ENCODE results near the gene PLPP3. TPM values are rescaled to one million over a fixed set of nuclear protein-coding genes. Genes with fewer than 3 reads are reported as not detected.

The PLPP3 gene
- total and polyA plus RNA-seq, 3 donors from 2014 or later: 41.5 to 103 (median 82.0) TPM

DNA sequence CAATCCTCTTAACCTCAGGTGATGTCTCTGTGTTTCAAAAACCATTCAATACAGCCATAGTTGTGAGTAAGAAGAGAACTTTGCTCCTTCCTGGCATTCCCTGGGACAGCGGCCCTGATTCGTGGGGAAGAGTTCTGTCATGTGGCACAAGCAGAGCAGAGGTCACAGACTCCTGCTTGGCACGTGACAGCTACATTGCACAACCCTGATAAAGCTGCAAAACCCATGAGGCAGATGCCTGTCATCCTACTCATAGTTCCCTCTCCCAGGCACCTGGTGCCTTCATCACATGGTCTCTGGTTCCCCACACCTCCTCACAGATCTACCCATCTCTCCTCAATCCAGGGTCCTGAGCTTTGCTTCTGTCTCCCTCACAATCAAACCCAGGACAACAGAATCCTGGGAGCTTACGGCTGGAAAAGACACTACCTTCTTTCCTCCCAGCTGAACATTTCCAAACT lies 70.8 kb downstream of the PLPP3 start:
- Histone ChIP-seq H3K36me3 (ENCODE audit: low read depth, missing control alignments) (no peaks in the 10 kb centered on the region), H3K9me3 (no peaks in the 10 kb centered on the region), H3K4me1 (peaks cover 14% of the 10 kb centered on the region), H3K4me3 (no peak overlapping the region), H3K27me3 (no peaks in the 10 kb centered on the region), H3K27ac (no peak overlapping the region)
- DNase-seq: peak; percentile 42
- no peak for TF ChIP-seq POLR2A (IDR thresholded peaks at IDR 0.05)
- TF ChIP-seq, protein P1, sequence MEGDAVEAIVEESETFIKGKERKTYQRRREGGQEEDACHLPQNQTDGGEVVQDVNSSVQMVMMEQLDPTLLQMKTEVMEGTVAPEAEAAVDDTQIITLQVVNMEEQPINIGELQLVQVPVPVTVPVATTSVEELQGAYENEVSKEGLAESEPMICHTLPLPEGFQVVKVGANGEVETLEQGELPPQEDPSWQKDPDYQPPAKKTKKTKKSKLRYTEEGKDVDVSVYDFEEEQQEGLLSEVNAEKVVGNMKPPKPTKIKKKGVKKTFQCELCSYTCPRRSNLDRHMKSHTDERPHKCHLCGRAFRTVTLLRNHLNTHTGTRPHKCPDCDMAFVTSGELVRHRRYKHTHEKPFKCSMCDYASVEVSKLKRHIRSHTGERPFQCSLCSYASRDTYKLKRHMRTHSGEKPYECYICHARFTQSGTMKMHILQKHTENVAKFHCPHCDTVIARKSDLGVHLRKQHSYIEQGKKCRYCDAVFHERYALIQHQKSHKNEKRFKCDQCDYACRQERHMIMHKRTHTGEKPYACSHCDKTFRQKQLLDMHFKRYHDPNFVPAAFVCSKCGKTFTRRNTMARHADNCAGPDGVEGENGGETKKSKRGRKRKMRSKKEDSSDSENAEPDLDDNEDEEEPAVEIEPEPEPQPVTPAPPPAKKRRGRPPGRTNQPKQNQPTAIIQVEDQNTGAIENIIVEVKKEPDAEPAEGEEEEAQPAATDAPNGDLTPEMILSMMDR (IDR thresholded peaks at IDR 0.05): no peak
- 62 to 71% methylated on average over 4 of the region's 4 CpGs for WGBS, 2 donors
- intact Hi-C loops (cut with DNase I; ENCODE audit: low total_unique reads): no loop called here

- 75 to 89% methylated on average over 3 of the region's 3 CpGs for WGBS, 2 donors
- peaks cover 14% of the 10 kb centered on the region for H3K4me1 ChIP-seq
- H3K4me3 ChIP-seq: no peak overlapping the region
- intact Hi-C loops (cut with DNase I; ENCODE audit: low total_unique reads): no loop called here
- no peak for DNase-seq
- no peaks in the 10 kb centered on the region for H3K9me3 ChIP-seq
- H3K27me3 ChIP-seq: no peaks in the 10 kb centered on the region
- H3K36me3 ChIP-seq (ENCODE audit: low read depth, missing control alignments): no peaks in the 10 kb centered on the region
- no peak for TF ChIP-seq POLR2A (IDR thresholded peaks at IDR 0.05)
- TF ChIP-seq, protein P1 (IDR thresholded peaks at IDR 0.05): no peak
- no peak overlapping the region for H3K27ac ChIP-seq
Measured at GRCh38 chr1:56507925-56508522, 71.3 kb downstream of the PLPP3 start.

DNA sequence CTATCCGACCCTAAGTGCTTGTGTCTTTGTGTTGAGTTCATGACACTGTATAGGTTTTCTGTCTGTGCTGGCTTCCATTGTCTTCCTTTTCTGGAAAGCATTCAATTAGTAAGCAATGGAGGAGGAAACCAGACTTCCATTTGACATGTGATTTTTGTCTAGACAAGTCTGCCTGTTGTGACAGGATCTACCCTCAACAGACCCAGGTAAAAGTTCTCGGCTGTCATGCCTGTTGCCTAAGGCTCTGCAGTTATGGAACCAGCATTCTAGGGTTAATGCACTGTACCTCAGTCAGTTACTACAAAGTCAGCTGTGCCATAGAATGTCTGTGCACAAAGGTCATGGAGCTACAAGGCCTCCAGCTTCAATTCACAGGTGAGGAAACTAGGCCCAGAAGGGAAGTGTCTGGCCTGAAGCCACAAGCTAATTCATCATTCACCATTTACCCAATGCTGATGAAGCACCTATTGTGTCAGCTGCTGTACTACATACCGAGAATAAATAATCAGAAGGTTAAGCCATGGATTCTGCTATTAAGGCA lies 72.3 kb downstream of the PLPP3 start:
- no peaks in the 10 kb centered on the region for H3K36me3 ChIP-seq (ENCODE audit: low read depth, missing control alignments)
- no peaks in the 10 kb centered on the region for H3K9me3 ChIP-seq
- no peak overlapping the region for H3K4me3 ChIP-seq
- no peak for TF ChIP-seq POLR2A (IDR thresholded peaks at IDR 0.05)
- TF ChIP-seq, protein P1 (IDR thresholded peaks at IDR 0.05): no peak
- DNase-seq: no peak
- no peaks in the 10 kb centered on the region for H3K27me3 ChIP-seq
- WGBS, 2 donors: 83 to 86% methylated on average over 3 of the region's 3 CpGs
- intact Hi-C loops (cut with DNase I; ENCODE audit: low total_unique reads): no loop called here
- no peak overlapping the region for H3K27ac ChIP-seq
- H3K4me1 ChIP-seq: peaks cover 14% of the 10 kb centered on the region

GRCh38 chr1:56505792-56506743 lies 73.3 kb downstream of the PLPP3 start:
- H3K4me3 ChIP-seq: no peak overlapping the region
- no peaks in the 10 kb centered on the region for H3K27me3 ChIP-seq
- intact Hi-C loops (cut with DNase I; ENCODE audit: low total_unique reads): no loop called here
- DNase-seq: peak; percentile 54
- peak overlapping the region in 1 of 2 donors; percentile 29 for H3K27ac ChIP-seq
- peaks cover 14% of the 10 kb centered on the region for H3K4me1 ChIP-seq
- no peaks in the 10 kb centered on the region for H3K9me3 ChIP-seq
- no peak for TF ChIP-seq POLR2A (IDR thresholded peaks at IDR 0.05)
- TF ChIP-seq, protein P1 (IDR thresholded peaks at IDR 0.05): no peak
- 33 to 41% methylated on average over 11 to 14 of the region's 14 CpGs for WGBS, 2 donors
- H3K36me3 ChIP-seq (ENCODE audit: low read depth, missing control alignments): no peaks in the 10 kb centered on the region

All from testis (tissue), 3 donors.